Hepatocyte (in vitro differentiated cells): ENCODE results near the gene TM9SF4.

Experiments
- EZH2phosphoT487 ChIP-seq: fragments of 200-600 bp; sonication (generic); IDR thresholded peaks from one replicate; pipeline ENCODE4 v1.6.1; 2018; ENCODE audit warnings: antibody characterized with exemption, mild to moderate bottlenecking, low read depth, moderate library complexity; ENCODE audit not compliant: unreplicated experiment, severe bottlenecking
- TF ChIP-seq, protein P1 (sequence below): fragments of 200-600 bp; sonication (generic); IDR thresholded peaks from 2 replicates; pipeline ENCODE4 v1.5.1; 2016; ENCODE audit warnings: antibody characterized with exemption, mild to moderate bottlenecking; ENCODE audit not compliant: poor library complexity

DNA sequence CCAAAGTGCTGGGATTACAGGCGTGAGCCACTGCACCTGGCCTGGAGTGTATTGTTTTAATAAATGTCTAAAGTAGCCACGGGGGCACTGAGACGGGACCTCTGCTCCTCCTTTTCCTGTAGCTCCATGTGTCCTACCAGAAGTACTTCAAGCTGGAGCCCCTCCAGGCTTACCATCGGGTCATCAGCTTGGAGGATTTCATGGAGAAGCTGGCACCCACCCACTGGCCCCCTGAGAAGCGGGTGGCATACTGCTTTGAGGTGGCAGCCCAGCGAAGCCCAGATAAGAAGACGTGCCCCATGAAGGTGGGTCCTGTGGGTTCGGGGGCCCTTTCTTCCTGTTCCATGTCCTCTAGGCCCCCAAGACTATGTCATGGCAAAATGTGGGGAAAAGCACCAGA is 105.6 kb downstream of the TM9SF4 start:
- TF ChIP-seq, protein P1, sequence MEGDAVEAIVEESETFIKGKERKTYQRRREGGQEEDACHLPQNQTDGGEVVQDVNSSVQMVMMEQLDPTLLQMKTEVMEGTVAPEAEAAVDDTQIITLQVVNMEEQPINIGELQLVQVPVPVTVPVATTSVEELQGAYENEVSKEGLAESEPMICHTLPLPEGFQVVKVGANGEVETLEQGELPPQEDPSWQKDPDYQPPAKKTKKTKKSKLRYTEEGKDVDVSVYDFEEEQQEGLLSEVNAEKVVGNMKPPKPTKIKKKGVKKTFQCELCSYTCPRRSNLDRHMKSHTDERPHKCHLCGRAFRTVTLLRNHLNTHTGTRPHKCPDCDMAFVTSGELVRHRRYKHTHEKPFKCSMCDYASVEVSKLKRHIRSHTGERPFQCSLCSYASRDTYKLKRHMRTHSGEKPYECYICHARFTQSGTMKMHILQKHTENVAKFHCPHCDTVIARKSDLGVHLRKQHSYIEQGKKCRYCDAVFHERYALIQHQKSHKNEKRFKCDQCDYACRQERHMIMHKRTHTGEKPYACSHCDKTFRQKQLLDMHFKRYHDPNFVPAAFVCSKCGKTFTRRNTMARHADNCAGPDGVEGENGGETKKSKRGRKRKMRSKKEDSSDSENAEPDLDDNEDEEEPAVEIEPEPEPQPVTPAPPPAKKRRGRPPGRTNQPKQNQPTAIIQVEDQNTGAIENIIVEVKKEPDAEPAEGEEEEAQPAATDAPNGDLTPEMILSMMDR, result no peak
- TF ChIP-seq EZH2phosphoT487, result no peak
